ENCODE measurements around the gene GALNT17.

DNA sequence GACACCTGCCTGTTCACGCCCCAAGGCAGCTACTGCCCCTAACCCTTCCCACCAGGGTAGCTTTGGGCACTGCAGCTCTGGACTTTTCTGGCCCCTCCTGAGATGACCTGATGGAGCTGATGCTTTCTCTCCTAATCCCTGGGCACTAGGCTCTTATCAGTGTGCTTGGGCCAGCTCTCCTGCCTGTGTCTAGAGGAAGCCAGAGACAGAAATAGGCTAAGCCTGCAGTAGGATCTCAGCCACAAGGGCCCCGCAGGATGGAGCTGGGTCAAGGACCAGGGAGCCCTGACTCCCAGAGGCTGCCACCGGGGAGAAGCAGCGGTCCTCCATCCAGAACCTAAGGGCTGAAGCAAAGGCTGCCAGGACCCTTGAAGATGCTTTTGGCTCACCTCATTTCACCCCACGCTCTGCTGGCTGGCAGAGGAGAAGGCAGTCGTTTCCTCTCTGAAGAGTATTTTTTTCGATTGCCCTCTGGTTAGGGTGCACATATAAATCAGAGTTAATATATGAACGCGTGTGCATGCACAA, 580.8 kb downstream of the GALNT17 start:
- TF ChIP-seq, protein P1, sequence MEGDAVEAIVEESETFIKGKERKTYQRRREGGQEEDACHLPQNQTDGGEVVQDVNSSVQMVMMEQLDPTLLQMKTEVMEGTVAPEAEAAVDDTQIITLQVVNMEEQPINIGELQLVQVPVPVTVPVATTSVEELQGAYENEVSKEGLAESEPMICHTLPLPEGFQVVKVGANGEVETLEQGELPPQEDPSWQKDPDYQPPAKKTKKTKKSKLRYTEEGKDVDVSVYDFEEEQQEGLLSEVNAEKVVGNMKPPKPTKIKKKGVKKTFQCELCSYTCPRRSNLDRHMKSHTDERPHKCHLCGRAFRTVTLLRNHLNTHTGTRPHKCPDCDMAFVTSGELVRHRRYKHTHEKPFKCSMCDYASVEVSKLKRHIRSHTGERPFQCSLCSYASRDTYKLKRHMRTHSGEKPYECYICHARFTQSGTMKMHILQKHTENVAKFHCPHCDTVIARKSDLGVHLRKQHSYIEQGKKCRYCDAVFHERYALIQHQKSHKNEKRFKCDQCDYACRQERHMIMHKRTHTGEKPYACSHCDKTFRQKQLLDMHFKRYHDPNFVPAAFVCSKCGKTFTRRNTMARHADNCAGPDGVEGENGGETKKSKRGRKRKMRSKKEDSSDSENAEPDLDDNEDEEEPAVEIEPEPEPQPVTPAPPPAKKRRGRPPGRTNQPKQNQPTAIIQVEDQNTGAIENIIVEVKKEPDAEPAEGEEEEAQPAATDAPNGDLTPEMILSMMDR (IDR thresholded peaks at IDR 0.05), result no peak
- no peak for TF ChIP-seq POLR2A (IDR thresholded peaks at IDR 0.05)

Data from uterus (tissue), 2 donors.